ENCODE data around the gene AP1G2.
"Not testable (repeated sequence)": the region's sequence is repeated elsewhere in the genome, so short reads cannot be mapped to it uniquely, and the experiment has no call there.

AP1G2 gene

DNA sequence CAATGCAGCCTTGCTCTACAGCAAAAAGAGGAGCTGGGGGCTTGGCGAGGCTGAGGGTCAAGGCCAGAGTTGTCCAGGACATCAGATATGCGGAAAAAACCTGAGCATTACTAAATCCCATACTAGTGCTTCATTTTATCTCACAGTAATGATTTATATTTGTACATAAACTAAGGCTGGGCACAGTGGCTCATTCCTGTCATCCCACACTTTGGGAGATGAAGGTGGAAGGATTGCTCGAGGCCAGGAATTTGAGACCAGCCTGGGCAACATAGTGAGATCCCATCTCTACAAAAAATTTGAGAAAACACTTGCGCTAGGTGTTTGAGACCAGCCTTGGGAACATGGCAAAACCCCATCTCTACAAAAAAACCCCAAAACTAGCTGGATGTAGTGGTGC is 22.6 kb upstream of the AP1G2 start:
- no peak for DNase-seq

- DNase-seq, result no peak
These were observed 22.0 kb upstream of the AP1G2 start for GRCh38 chr14:23589606-23590005.

GRCh38 chr14:23588884-23589598 is 21.4 kb upstream of the AP1G2 start:
- DNase-seq, result peak; percentile 72

GRCh38 chr14:23584527-23585203 is 17.1 kb upstream of the AP1G2 start:
- DNase-seq, result not testable (repeated sequence)

- DNase-seq, result not testable (repeated sequence)
These were observed 16.4 kb upstream of the AP1G2 start for GRCh38 chr14:23583761-23584526.

GRCh38 chr14:23582906-23583760 is 15.5 kb upstream of the AP1G2 start:
- no peak for DNase-seq

GRCh38 chr14:23580948-23581281 is 13.3 kb upstream of the AP1G2 start:
- no peak for DNase-seq

DNA sequence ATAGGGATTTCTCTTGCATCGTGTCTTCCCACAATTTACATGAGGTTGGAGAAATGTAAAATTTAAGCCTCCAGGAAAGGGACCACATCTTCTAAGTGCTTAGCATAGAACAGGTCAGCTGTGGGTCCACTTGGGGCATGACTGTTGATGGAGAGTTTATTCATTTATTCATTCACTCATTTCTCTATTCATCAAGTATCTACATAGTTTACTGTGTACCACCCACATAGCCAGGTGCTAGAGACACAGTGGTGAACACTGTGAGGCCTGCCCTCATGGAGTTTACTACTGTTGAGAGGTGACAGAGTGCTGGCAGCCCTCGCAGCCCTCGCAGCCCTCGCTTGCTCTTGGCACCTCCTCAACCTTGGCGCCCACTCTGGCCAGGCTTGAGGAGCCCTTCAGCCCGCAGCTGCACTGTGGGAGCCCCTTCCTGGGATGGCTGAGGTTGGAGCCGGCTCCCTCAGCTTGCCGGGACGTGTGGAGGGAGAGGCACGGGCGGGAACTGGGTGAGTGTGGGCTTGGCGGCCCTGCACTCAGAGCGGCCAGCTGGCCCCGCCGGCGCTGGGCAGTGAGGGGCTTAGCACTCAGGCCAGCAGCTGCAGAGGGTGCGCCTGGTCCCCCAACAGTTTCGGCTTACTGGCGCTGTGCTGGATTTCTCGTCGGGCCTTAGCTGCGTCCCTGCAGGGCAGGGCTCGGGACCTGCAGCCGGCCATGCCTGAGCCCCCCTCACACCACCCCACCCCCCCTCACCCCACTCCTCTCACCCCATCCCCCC is 12.7 kb upstream of the AP1G2 start:
- no peak for DNase-seq

GRCh38 chr14:23579739-23580138 is 12.1 kb upstream of the AP1G2 start:
- no peak for DNase-seq

DNA sequence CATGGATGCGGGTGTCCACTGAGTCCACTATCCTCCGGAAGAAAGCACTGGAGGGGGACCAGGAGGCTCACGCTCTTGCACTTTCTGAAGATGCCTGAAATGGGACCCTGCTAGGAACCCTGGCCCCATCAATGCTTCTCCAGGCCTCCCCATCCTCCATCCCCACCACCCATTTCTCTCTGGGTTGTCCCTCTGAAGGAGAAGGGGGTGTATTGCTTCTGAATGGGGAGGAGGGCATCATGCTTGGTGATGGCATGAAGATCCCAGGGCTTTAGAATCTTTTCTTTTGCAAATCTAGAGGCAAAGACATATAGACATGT is 11.7 kb upstream of the AP1G2 start:
- DNase-seq, result no peak

DNA sequence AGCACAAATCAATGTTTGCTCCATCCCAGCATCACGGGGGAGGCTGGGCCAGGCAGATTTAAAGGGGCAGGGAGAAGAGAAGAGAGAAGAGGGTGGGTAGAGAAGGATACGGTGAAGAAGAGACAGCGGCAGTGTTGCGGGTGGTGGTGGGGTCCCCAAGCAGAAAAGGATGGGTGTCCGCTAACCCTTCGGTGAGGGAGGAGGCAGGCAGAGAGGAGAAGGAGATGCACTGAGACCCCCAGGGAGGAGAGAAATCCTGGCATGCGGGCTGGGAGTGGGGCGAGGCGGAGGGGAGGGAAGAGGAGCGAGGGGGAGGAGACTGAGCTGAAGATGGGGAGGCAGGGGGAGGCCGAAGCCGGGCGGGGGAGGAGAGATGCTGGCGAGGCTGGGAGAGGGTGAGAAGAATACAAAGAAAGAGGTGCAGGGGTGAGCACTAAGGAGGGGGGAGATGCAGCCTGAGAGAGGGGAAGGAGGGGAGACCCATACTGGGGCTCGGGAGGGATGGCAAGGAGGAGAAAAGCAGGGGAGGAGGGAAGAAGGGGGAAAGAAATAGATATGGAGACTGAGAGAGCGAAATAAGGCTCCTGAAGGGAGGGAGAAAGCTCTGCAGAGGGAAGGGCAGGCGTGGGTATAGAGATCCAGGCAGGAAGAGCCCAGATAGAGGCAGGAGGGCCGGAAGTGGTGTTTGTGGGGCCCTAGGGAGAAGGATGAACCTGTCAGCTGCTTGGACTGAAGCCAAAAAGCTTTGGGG is 11.1 kb upstream of the AP1G2 start, which contains the start of gene JPH4:
Gene JPH4, minus strand, starts transcription at position 231 of the 751 bp plus-strand sequence. CDS start 1,337 bp downstream, outside the sequence.
- DNase-seq, result no peak

DNA sequence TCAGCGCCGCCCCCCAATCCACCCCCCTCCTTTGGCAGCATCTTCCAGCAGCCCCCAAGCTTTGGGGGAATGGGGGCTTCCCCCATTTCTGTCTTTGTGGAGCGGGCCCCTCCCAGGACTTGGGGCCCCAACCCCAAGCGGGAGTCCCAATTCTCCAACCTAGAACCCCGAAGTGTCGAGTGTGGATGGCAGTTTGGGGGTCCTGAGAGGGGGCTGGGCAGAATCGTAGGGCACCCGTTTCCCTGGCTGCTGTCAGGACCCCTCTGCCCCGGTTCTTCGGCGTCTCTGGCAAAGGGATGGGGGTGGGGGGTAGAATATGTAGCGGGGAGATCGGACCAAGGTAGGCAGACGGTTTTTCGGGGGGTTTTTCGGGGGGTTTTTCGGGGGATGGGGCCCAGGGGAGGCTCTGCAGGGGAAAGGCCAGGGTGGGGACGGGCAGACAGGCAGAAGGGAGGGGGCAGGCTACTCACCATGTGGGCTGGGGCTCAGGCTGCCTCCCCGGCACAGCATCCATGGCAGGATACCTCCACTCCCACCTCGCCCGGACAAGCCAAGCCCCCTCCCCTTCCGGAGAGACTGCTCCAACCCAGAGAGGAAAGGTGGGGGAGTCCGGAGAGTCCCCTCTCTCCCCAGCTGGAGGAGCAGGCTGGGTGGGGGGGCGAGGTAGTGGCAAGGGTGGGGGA is 10.3 kb upstream of the AP1G2 start:
- DNase-seq, result no peak

GRCh38 chr14:23577004-23577681 is 9.6 kb upstream of the AP1G2 start:
- no peak for DNase-seq

- DNase-seq, result no peak
These were observed 5.9 kb upstream of the AP1G2 start for GRCh38 chr14:23573384-23574015.

GRCh38 chr14:23572836-23573235 is 5.2 kb upstream of the AP1G2 start:
- DNase-seq, result no peak

- DNase-seq, result no peak
These were observed 4.9 kb upstream of the AP1G2 start for GRCh38 chr14:23572524-23572828.

DNA sequence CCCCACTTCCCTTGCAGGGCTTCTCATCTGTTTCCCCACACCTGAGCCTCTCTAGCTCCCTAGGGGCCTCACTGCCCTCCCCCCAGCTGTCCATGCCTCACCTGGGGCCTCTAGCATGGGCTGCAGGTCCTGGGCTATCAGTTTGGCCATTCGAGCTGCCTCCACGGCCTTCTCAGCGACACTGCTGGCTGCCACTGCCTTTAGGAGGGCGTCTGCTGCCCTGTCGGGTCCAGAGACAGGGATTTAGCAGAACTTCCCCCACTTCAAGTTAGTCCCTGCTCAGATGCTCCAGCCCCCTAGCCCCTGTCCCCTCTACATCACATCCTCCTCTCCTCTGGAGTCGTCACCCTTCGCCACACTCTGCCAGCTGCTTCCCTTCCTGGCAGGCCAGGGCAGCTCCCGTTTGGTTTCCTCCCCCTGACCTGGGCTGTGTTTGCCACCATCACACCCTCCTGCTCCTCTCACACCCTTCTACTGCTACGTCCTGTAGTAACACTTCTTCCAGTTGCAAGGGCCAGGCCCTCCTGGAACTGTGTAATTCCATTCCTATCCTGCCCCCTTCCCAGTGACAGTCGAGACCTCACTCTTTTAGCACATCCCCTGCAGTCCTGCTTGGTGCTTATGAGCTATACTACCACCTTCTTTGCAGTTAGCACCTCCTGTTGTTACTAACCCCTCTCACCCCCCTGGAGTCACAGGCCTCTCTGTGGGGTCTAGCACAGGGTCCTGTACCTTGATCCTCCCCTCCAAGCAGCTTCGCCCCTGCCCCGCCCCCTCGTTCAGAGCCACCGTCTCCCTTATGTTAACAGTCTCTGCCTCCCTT is 4.3 kb upstream of the AP1G2 start:
- DNase-seq, result no peak

DNA sequence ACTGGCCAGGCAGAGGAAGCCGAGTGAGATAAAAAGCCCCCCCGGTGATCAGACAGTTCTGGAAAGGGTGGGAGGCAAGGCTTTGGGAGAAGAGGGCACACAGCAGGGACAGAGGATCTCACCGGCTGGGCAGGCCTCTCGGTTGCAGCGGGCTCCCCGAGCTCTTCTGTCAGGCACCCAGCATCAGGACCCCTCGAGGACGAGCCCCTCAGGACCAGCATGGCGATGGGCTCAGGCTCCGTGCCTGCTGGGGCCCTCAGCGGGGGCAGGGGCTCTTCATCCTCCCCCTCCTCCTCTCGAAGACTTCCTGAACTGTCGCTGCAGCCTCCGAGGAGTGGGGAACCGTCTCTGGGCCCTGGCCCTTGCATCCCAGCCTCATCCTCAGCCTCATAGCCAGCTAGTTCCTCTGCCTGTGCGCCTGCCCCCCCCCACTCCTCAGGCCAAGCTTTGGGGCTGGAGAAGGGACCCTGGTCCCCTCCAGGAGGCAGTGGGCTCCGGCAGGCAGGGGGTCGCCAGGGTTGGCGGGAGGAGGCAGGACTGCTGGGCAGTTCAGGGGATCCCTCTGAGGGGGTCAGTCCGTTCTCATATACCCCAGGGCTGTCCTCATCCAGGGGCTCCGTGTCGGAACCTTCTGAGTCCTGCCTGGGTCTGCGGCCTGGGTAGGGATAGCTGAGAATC is 3.4 kb upstream of the AP1G2 start:
- DNase-seq, result no peak
